A673 (cell line): ENCODE data around the gene PWWP2B.

ENCODE experiments used
- CTCF ChIP-seq: fragments of 300-800, 200-600 bp; sonication (generic); conservative IDR thresholded peaks from 2 replicates; pipeline ENCODE4 v1.5.1; 2017; ENCODE audit warnings: low read depth, mild to moderate bottlenecking, antibody characterized with exemption, low read length, moderate library complexity, mixed read lengths
- EZH2 ChIP-seq: fragments of 200-600 bp; sonication (generic); IDR thresholded peaks from 2 replicates; pipeline ENCODE4 v1.6.1; 2017; ENCODE audit warnings: borderline replicate concordance, low read depth, mild to moderate bottlenecking, mixed read lengths, antibody characterized with exemption, low read length; ENCODE audit not compliant: poor library complexity, severe bottlenecking

- TF ChIP-seq CTCF (no peak), EZH2 (no peak)
Measured at GRCh38 chr10:132461103-132461682, 64.2 kb downstream of the PWWP2B start.
